Measurements from ENCODE around the gene ZSWIM1. TPM values are rescaled to one million over a fixed set of nuclear protein-coding genes. Genes with fewer than 3 reads are reported as not detected.
A peak's percentile ranks its signal among the peaks of the same experiment; 100 is the strongest.

Gene ZSWIM1
- total RNA-seq, 1 donor from 2014 or later: 17.3 TPM

DNA sequence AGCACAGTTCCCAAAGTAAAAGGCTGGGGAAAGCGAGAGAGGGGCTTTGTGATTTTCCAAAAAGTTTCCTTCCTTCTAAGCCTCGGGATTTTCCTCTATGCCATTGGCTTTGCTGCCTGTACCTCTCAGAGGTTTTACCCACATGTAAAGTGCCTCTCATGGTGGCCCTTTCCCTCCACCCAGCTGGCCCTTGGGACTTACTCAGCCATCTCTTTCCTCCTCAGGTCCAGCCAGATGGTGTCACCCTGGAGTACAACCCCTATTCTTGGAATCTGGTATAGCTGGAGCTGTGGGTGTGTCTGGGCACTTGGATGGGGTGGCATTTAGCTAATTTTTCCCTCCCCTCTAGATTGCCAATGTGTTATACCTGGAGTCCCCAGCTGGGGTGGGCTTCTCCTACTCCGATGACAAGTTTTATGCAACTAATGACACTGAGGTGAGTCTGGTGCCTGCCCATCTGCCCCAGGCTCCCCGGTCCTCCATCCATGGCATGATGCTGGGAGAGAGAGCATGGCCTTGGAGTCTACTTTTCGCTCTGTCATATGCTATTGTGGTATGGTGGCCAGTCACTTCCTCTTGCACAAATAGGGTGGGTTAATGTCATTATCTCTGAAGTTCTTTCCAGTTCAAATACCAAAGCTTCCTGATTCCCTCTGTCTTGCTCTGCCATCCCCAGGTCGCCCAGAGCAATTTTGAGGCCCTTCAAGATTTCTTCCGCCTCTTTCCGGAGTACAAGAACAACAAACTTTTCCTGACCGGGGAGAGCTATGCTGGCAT, 11.2 kb downstream of the ZSWIM1 start:
- no peaks in the 10 kb centered on the region for H3K27me3 Mint-ChIP-seq
- no peak for DNase-seq (ENCODE audit: extremely low spot score, unreplicated experiment)
- peak overlapping the region; percentile 81 for H3K27ac Mint-ChIP-seq
- TF ChIP-seq, protein P1, sequence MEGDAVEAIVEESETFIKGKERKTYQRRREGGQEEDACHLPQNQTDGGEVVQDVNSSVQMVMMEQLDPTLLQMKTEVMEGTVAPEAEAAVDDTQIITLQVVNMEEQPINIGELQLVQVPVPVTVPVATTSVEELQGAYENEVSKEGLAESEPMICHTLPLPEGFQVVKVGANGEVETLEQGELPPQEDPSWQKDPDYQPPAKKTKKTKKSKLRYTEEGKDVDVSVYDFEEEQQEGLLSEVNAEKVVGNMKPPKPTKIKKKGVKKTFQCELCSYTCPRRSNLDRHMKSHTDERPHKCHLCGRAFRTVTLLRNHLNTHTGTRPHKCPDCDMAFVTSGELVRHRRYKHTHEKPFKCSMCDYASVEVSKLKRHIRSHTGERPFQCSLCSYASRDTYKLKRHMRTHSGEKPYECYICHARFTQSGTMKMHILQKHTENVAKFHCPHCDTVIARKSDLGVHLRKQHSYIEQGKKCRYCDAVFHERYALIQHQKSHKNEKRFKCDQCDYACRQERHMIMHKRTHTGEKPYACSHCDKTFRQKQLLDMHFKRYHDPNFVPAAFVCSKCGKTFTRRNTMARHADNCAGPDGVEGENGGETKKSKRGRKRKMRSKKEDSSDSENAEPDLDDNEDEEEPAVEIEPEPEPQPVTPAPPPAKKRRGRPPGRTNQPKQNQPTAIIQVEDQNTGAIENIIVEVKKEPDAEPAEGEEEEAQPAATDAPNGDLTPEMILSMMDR (conservative IDR thresholded peaks at IDR 0.05): no peak
- H3K9me3 Mint-ChIP-seq: no peaks in the 10 kb centered on the region
- H3K4me3 Mint-ChIP-seq: peak overlapping the region; percentile 93
- peaks cover 4% of the 10 kb centered on the region for H3K36me3 Mint-ChIP-seq
- peaks cover 8% of the 10 kb centered on the region for H3K4me1 Mint-ChIP-seq (ENCODE audit: unreplicated experiment)

DNA sequence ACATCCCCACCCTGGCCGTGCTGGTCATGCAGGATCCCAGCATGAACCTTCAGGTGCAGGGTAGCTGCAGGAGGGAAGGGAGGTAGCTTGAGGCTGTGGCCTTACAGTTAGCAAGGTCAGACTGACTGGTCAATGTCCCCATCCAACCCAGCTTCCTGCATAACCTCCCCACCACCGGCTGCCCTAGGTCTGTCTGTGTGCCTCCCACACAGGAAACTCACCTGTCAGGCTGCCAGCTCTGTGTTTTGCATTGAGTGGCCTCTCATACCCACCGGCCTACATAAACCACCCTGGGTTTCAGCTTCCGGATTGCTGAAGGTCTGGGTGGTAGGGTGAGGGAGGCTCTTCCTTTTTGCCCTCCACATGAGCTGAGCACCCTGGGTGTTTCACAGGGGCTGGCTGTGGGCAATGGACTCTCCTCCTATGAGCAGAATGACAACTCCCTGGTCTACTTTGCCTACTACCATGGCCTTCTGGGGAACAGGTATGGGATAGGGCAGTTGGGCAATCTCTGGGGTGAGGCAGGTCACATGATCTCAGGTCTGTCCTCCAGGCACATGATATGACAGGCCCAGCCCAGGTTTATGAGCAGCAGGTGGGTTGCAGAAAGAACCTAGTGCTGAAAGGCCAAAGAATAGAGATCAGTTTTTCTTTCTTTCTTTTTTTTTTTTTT, 11.9 kb downstream of the ZSWIM1 start:
- no peaks in the 10 kb centered on the region for H3K27me3 Mint-ChIP-seq
- H3K27ac Mint-ChIP-seq: peak overlapping the region; percentile 81
- no peaks in the 10 kb centered on the region for H3K9me3 Mint-ChIP-seq
- TF ChIP-seq, protein P1 (conservative IDR thresholded peaks at IDR 0.05): no peak
- peaks cover 8% of the 10 kb centered on the region for H3K4me1 Mint-ChIP-seq (ENCODE audit: unreplicated experiment)
- no peak for DNase-seq (ENCODE audit: extremely low spot score, unreplicated experiment)
- peaks cover 9% of the 10 kb centered on the region for H3K36me3 Mint-ChIP-seq
- H3K4me3 Mint-ChIP-seq: peak overlapping the region; percentile 93

DNA sequence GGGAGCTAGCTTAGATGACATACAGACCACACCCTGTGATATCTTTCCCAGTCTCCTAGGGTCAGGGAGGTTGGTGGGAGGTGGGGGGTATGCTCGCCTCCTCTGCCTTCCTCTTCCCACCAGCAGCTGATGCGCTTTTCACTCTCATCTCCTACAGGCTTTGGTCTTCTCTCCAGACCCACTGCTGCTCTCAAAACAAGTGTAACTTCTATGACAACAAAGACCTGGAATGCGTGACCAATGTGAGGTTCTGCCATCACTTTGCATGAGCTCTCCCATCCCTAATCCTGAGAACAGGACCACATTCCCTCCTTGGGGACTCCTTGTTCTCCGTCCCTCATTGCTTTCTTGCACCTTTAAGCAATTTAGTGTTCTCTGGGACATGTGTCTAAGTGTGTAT, 12.8 kb downstream of the ZSWIM1 start:
- Mint-ChIP-seq H3K4me1 (ENCODE audit: unreplicated experiment) (peaks cover 8% of the 10 kb centered on the region), H3K4me3 (peak overlapping the region; percentile 51), H3K9me3 (no peaks in the 10 kb centered on the region), H3K36me3 (peaks cover 10% of the 10 kb centered on the region), H3K27ac (no peak overlapping the region), H3K27me3 (no peaks in the 10 kb centered on the region)
- no peak for DNase-seq (ENCODE audit: extremely low spot score, unreplicated experiment)
- TF ChIP-seq, protein P1 (conservative IDR thresholded peaks at IDR 0.05): no peak

DNA sequence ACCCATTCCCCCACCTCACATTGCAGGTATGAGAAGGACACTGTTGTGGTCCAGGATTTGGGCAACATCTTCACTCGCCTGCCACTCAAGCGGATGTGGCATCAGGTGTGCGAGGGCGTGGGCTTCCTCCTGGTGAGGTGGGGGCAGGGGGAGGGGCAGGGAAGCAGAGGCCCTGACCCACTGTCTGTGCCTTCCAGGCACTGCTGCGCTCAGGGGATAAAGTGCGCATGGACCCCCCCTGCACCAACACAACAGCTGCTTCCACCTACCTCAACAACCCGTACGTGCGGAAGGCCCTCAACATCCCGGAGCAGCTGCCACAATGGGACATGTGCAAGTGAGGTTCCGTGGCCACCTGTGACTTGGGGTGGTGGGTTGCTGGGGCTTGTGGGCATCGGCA, 13.8 kb downstream of the ZSWIM1 start:
- Mint-ChIP-seq H3K27me3 (no peaks in the 10 kb centered on the region), H3K4me3 (no peak overlapping the region), H3K27ac (no peak overlapping the region), H3K36me3 (peaks cover 13% of the 10 kb centered on the region), H3K9me3 (no peaks in the 10 kb centered on the region), H3K4me1 (ENCODE audit: unreplicated experiment) (peaks cover 4% of the 10 kb centered on the region)
- no peak for DNase-seq (ENCODE audit: extremely low spot score, unreplicated experiment)
- TF ChIP-seq, protein P1 (conservative IDR thresholded peaks at IDR 0.05): no peak

DNA sequence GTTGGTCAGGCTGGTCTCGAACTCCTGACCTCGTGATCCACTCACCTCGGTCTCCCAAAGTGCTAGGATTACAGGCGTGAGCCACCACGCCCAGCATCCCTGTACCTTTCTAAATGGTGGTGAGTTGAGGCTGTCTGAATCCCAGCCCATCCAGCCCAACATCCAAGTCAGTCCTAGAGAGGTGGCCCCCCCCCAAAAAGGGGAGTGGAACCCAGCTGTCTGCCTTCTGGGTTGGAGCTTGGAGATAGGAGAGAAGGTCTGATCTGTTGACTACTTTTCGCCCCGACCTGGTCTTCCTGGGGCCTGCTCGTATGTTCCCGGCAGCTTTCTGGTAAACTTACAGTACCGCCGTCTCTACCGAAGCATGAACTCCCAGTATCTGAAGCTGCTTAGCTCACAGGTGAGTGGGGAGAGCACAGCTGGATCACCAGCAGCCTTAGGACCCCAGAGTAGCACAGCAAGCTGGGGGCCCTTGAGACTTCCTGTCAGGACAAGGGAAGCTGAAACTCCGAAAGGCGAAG, 15.7 kb downstream of the ZSWIM1 start:
- H3K36me3 Mint-ChIP-seq: peaks cover 13% of the 10 kb centered on the region
- no peaks in the 10 kb centered on the region for H3K27me3 Mint-ChIP-seq
- H3K27ac Mint-ChIP-seq: no peak overlapping the region
- H3K9me3 Mint-ChIP-seq: no peaks in the 10 kb centered on the region
- TF ChIP-seq, protein P1 (conservative IDR thresholded peaks at IDR 0.05): no peak
- no peaks in the 10 kb centered on the region for H3K4me1 Mint-ChIP-seq (ENCODE audit: unreplicated experiment)
- DNase-seq (ENCODE audit: extremely low spot score, unreplicated experiment): no peak
- no peak overlapping the region for H3K4me3 Mint-ChIP-seq
